Fibroblast of pulmonary artery (primary cell): ENCODE results near the gene INPP4A.
"Not testable (repeated sequence)": the region's sequence is repeated elsewhere in the genome, so short reads cannot be mapped to it uniquely, and the experiment has no call there.

Experiments
- DNase-seq: peaks from one replicate; pipeline ENCODE4 v3.0.0-alpha.2; 2010; ENCODE audit warnings: low read depth
- H3K4me3 ChIP-seq: replicated peaks from 2 replicates; pipeline ENCODE4 v1.5.1; 2011; ENCODE audit warnings: low read depth, mild to moderate bottlenecking, control low read depth, low read length, moderate library complexity
- TF ChIP-seq, protein P1 (sequence below): IDR thresholded peaks from 2 replicates; pipeline ENCODE4 v1.5.1; 2011; ENCODE audit warnings: mild to moderate bottlenecking, control low read depth, low read length, inconsistent platforms; ENCODE audit errors: missing control alignments

INPP4A gene

GRCh38 chr2:98405301-98405700, 39.4 kb upstream of the INPP4A start:
- H3K4me3 ChIP-seq: no peak overlapping the region
- TF ChIP-seq, protein P1, sequence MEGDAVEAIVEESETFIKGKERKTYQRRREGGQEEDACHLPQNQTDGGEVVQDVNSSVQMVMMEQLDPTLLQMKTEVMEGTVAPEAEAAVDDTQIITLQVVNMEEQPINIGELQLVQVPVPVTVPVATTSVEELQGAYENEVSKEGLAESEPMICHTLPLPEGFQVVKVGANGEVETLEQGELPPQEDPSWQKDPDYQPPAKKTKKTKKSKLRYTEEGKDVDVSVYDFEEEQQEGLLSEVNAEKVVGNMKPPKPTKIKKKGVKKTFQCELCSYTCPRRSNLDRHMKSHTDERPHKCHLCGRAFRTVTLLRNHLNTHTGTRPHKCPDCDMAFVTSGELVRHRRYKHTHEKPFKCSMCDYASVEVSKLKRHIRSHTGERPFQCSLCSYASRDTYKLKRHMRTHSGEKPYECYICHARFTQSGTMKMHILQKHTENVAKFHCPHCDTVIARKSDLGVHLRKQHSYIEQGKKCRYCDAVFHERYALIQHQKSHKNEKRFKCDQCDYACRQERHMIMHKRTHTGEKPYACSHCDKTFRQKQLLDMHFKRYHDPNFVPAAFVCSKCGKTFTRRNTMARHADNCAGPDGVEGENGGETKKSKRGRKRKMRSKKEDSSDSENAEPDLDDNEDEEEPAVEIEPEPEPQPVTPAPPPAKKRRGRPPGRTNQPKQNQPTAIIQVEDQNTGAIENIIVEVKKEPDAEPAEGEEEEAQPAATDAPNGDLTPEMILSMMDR: no peak
- no peak for DNase-seq

DNA sequence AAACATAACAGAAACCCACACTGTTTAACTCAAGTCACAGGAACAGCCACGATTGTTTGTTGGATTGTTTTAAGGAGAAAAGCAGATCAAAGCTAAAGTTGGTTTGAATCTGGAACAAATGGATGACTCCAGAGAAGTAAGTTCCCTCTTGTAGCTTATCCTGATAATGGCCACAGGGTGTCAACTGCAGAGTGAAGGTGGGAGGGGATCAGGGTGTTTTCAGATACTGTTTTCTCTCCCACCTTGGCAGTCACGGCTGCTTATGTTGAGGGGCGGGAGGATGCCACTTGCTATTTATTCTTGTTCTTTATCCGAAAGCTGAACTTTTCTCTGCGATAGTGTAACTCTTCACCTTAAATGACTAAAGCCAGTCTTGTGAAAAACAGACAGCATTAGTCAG, 36.5 kb upstream of the INPP4A start:
- TF ChIP-seq, protein P1: no peak
- no peak for DNase-seq
- no peak overlapping the region for H3K4me3 ChIP-seq

DNA sequence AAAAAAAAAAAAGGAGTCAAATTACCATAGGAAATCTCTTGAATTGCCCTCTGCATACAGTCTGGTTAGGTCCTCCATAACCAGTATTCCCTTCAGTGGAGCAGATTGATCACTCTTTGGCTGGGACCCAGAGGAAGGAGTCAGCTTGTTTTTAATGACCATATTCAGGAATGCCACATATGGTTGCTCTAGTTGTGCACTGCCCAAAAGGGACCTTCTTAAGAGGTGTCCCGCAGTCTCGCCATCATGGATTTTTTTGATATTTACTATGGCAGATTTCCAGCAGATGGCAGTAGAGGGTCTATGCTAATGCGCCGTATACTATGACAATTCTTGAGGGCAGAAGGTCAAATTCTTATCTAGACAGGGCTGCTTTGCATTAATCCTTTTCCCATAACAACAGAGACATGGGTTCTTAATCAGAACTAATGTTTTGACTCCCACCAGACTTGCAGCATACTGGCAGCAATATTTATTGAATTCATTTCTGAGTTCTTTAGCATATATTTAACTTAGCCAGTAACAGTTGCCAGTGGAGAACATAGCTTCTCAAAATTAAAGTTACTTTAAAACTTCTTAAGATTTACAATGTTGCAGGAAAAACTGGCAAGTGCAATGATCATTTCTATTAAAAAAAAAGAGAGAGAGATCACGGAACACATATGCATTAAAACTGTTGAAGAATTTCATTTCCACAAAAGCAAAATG, 31.8 kb upstream of the INPP4A start:
- no peak overlapping the region for H3K4me3 ChIP-seq
- TF ChIP-seq, protein P1: peak; percentile 80
- peak; percentile 70 for DNase-seq

- DNase-seq, H3K4me3 ChIP-seq: not testable (repeated sequence)
Observed at GRCh38 chr2:98414246-98414645, 30.4 kb upstream of the INPP4A start.

DNA sequence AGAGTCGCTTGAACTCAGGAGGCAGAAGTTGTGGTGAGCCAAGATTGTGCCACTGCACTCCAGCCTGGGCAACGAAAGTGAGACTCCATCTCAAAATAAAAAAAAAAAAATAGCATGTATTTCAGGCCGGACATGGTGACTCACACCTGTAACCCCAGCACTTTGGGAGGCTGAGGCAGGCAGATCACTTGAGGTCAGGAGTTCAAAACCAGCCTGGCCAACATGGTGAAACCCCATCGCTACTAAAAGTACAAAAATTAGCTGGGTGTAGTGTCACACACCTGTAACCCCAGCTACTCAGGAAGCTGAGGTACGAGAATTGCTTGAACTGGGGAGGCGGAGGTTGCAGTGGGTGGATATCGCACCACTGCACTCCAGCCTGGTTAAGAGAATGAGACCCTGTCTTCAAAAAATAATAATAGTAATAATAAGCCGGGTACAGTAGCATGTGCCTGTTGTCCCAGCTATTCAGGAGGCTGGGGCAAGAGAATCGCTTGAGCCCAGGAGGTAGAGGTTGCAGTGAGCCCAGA, 28.9 kb upstream of the INPP4A start:
- H3K4me3 ChIP-seq, DNase-seq: not testable (repeated sequence)

- TF ChIP-seq, protein P1: no peak
- no peak for DNase-seq
- H3K4me3 ChIP-seq: no peak overlapping the region
Observed at GRCh38 chr2:98416383-98417159, 28.1 kb upstream of the INPP4A start.

- H3K4me3 ChIP-seq: no peak overlapping the region
- no peak for DNase-seq
- TF ChIP-seq, protein P1: no peak
Observed at GRCh38 chr2:98419544-98419943, 25.1 kb upstream of the INPP4A start.
